GM18858 (cell line): ENCODE measurements around the gene P2RY1.
"Not testable (repeated sequence)": the region's sequence is repeated elsewhere in the genome, so short reads cannot be mapped to it uniquely, and the experiment has no call there.

Experiments used
- ATAC-seq: cut with Tn5 transposase; IDR thresholded peaks from one replicate; pipeline ENCODE4 v1.9.1; 2021; ENCODE audit not compliant: unreplicated experiment

P2RY1 gene

DNA sequence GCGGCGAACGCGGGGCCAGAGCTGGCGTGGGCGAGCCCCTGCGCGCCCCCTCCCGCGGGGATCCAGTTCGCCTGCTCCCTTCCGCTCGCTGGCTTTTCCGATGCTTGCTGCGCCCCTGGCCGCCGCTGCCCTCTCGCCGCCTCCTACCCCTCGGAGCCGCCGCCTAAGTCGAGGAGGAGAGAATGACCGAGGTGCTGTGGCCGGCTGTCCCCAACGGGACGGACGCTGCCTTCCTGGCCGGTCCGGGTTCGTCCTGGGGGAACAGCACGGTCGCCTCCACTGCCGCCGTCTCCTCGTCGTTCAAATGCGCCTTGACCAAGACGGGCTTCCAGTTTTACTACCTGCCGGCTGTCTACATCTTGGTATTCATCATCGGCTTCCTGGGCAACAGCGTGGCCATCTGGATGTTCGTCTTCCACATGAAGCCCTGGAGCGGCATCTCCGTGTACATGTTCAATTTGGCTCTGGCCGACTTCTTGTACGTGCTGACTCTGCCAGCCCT is 721 bp downstream of the P2RY1 start:
- no peak for ATAC-seq

DNA sequence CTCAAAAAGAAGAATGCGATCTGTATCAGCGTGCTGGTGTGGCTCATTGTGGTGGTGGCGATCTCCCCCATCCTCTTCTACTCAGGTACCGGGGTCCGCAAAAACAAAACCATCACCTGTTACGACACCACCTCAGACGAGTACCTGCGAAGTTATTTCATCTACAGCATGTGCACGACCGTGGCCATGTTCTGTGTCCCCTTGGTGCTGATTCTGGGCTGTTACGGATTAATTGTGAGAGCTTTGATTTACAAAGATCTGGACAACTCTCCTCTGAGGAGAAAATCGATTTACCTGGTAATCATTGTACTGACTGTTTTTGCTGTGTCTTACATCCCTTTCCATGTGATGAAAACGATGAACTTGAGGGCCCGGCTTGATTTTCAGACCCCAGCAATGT is 1.3 kb downstream of the P2RY1 start:
- ATAC-seq, result no peak

DNA sequence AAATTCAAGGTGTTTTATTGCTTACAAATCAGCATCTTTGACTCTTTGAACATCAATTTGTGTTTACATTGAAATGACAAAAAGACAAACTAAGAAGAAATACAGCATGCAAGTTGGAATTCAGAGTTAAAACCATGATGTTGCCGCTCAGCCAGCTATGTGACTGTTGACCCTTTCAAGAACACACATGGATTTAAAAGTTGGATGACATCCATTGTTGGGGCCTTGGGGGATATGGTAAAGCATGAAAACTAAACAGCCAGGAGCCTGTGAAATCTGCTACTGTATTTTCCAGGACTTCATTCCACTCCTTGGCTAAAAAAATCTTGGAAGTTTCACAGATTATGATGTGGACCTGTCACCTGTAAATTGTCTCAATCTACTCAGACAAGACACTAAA is 4.6 kb downstream of the P2RY1 start:
- no peak for ATAC-seq

DNA sequence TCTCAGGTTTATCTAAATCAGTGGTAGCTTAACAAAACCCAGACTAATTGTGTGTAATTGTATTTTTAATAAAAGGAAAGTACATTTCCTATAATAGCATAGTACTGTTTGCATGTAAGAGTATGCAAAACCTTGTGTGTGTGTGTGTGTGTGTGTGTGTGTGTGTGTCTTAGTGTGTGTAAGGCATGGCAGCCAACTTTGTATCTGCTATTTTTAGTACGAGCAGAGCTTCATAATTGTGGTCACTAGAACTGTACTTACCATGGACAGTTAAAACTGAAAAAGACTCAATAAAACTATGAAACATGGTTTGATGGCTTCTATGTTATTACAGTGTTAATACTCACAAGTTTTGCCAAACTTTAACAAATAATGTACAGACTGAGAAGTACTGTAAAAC is 6.2 kb downstream of the P2RY1 start:
- no peak for ATAC-seq

DNA sequence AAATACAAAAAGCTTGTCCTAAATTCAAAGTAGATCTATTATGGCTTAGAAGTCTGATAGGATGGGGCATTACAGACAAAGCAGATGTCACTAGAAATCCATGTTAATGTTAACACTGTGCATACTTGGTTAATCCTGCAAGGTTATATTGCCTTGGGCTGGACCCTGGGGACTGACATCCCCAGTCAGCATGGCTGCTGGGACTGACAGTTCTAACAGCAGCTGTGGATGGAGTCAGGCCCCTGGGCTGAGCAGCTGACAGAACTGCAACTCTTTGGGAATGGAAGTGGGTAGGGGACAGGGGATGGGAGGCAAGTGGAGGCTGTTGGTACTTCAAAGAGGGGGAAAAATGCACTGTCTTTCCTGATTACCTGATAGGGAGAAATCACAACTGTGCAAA is 7.5 kb downstream of the P2RY1 start:
- no peak for ATAC-seq

DNA sequence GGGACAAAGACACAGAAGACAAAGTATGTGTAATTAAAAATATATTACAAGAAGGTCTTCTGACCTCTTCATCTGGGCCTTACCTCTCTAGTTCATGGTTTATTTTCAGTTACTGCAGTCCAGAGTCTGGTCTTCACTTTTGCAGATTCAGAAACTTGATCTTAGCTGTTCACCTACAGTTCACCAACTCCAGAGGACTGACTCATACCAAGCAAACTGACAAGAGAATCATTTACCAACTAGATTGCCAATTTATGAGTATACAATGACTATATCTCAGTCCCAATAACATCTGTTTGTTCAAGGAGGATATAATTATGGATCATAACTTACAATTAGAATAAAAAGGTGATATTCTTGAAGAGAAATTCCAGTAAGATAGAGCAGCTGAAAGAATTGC is 9.0 kb downstream of the P2RY1 start:
- ATAC-seq, result peak; percentile 65

DNA sequence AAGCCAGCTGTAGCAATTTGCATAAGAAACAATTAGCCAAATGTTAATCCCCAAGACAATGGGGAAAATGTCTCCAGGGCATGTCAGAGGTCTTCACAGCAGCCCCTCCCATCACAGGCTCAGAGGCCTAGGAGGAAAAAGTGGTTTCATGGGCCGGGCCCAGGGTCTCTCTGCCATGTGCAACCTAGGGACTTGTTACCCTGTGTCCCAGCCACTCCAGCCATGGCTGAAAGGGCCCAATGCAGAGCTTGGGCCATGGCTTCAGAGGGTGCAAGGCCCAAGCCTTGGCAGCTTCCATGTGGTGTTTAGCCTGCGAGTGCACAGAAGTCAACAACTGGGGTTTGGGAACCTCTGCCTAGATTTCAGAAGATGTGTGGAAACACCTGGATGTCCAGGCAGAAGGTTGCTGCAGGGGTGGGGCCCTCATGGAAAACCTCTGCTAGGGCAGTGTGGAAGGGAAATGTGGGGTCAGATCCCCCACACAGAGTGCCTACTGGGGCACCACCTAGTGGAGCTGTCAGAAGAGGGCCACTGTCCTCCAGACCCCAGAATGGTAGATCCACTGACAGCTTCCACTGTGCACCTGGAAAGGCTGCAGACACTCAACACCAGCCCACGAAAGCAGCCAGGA is 11.8 kb downstream of the P2RY1 start:
- not testable (repeated sequence) for ATAC-seq

DNA sequence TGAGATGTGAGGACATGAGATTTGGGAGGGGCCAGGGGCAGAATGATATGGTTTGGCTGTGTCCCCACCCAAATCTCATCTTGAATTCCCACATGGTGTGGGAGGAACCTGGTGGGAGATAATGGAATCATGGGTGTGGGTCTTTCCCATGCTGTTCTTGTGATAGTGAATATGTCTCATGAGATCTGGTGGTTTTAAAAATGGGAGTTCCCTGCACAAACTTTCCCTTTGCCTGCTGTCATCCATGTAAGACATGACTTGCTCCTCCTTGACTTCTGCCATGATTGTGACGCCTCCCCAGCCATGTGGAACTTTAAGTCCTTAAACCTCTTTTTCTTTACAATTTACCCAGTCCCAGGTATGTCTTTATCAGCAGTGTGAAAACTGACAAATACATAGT is 12.7 kb downstream of the P2RY1 start:
- ATAC-seq, result not testable (repeated sequence)

DNA sequence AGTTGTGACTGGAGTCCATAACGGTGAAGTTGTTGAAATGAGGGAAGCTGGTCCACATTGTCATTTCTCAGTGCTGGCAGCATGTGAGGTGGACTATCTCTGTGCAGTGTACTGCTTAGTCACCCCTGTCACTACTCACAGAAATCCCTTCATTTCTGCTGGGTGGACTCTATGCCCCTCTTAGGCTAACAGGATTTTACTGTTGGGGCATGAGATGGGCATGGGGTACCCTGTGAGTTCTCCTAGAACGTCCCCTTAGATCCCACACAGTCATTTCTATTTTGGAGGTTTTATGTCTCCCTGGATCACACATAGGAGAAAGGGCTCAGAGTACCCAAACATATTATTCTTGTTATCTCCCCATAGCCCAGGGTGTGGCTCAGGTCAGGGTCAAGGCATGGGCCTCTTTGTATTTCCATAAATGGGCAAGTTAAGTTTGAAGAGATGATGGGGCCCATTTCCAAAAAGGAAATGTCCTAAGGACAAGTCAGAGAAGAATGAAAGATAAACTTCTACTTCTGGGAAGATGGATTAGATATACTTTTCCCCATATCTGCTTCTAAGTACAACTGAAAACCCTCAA is 15.2 kb downstream of the P2RY1 start:
- no peak for ATAC-seq

DNA sequence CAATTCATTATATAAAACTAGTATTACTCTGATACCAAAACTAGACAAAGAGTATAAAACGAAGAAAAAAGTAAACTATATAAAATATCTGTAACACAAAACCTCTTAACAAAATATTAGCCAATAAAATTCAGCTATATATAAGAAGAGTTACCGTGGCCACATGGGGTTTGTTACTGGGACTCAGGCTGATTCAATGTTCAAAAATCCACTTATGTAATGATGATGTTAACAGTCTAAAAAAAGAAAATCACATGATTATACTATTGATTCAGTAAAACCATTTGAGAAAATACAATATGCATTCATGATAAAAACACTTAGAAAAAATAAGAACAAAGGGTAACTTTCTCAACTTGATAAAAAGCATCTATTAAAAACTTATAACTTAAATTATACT is 18.3 kb downstream of the P2RY1 start:
- ATAC-seq, result no peak

DNA sequence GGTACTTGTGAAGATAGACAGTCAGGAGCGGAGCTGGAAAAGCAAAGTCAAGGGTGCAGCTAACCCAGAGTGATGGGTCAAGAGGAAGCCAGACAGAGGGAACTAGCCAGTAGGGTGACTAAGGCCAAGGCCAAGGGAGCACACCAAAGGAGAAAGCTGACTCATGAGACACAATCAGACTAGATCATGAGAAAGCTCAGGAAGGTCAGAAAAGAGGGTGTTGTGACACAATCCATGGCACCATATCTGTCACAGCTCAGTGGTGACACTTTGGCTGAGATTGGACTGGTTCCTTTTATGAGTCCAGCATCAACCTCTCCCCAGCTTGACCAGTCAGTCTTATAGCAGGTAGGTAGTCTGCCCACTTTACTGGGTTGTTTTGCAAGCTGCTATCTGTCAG is 22.2 kb downstream of the P2RY1 start:
- no peak for ATAC-seq

DNA sequence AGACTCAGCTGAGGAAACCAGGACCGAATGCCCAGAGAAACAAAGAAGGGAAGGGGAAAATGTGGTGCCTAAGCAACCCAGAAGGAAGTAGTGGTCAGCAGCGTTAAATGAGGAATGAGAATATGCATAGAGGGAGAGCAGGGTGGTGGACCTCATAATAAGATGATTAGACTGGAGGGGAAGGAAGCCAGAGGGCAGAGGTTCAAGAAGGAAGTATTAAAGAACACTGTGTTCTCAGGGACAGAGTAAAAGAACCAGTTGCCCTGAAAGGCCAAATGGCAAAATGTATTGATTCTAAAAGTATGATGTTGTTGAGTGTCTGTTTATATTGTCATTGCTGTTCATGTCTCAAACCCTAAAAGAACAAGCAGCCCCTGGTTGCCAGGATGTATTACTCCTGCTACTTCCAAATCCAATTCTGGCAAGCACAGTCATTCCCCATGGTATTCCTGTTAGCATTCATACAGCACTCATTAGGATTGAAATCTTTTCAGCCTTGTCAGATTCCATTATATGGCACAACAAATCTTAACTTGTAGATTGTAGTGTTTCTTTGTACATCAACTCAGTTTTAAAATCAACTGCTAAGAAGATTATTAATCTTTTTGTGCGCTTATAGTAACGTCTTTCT is 23.4 kb downstream of the P2RY1 start:
- ATAC-seq, result no peak

DNA sequence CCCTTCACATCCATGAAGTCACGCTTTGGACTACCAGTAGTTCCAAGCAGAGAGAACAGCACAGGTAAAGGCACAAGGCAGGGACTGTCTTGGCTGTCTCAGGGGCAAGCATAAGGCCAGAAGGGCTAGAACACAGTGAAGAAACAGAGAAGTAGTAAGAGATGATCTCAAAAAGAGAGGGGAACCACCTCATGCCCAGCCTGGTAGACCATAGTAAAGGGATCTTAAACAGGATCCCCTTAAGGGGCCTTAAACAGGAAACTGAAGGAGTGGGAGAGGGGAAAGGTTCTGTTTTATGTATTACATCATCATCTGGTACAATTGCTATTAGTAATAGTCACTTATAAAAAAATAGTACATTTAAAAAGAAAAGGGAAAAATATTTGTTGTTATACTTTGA is 25.8 kb downstream of the P2RY1 start:
- no peak for ATAC-seq

DNA sequence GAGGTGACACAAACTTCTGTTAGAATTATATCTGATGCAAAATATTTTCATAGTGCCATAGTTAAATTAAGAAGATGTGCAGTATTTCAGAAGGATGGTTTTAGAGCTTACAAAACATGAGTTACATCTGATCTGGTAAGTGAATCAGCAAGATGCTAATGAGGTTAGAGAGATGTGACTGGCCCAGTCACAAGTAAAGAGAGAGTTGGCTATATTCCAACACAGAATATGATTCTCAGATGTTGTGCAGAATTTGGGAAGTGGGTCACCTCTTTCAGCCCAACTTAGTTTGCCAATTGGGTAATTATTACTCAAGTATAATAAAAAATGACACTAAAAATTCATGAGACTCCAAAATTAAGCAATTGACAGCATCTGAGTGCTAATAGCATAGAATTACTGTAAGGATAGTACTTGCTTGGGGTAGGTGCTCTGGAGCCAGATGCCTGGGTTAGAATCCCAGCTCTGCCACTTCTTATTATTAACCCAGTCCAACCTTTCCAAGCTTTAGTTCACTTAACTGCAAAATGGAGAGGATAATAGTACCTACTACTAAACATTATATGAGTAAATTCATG is 30.8 kb downstream of the P2RY1 start:
- no peak for ATAC-seq

DNA sequence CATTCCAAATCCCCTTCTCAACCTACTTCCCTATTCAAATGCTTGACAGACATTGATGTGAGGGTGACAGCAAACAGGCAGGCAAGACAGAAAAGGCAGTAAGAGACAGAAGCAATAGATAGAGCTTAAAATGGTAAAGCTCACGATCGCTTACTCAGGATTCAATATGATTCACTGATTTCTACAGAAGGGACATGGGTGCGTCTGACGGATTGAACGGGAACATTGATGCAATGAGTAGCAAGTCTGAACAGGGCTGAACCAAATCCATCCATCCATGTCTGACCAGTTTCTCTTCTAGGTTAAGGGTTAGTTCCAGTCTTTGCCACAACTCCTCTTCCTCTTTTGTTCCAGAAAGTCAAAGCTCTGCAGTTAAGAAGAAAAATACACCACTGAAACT is 35.1 kb downstream of the P2RY1 start:
- ATAC-seq, result no peak

DNA sequence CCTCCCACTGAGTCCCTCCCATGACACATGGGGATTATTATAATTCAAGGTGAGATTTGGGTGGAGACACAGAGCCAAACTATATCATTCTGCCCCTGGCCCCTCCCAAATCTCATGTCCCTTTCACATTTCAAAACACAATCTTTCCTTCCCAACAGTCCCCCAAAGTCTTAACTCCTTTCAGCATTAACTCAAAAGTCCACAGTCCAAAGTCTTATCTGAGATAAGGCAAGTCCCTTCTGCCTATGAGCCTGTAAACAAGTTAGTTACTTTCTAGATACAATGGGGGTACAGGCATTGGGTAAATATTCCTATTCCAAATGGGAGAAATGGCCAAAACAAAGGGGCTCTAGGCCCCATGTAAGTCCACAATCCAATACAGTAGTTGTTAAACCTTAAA is 38.4 kb downstream of the P2RY1 start:
- ATAC-seq, result not testable (repeated sequence)

DNA sequence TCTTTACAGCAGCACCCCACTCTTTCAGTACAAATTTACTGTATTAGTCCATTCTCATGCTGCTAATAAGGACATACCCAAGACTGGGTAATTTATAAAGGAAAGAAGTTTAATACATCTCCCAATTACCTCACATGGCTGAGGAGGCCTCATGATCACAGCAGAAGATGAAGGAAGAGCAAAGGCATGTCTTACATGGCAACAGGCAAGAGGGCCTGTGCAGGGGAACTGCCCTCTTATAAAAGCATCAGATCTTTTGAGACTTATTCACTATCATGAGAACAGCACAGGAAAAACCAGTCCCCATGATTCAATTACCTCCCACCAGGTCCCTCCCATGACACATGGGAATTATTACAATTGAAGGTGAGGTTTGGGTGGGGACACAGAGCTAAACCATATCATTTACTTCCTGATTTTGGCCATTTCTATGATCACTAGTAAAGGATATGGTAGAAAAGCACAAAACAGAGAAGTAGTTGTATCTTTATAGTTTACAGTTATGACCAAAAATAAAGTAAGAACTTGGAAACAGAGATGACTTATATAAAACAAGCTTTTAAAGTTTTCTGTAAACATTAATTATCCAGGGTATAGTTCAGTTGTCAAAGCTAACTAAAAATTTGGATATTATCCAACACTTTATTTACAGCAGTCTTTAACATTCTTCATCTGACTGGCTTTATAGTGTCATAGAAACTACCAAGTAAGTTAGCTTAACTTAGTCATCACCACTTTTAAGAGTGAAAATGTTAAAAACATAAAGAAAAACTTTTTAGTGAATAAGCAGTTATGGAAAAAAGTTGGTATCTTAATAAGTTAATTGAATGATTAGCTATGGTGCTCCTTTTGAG is 40.2 kb downstream of the P2RY1 start:
- no peak for ATAC-seq

DNA sequence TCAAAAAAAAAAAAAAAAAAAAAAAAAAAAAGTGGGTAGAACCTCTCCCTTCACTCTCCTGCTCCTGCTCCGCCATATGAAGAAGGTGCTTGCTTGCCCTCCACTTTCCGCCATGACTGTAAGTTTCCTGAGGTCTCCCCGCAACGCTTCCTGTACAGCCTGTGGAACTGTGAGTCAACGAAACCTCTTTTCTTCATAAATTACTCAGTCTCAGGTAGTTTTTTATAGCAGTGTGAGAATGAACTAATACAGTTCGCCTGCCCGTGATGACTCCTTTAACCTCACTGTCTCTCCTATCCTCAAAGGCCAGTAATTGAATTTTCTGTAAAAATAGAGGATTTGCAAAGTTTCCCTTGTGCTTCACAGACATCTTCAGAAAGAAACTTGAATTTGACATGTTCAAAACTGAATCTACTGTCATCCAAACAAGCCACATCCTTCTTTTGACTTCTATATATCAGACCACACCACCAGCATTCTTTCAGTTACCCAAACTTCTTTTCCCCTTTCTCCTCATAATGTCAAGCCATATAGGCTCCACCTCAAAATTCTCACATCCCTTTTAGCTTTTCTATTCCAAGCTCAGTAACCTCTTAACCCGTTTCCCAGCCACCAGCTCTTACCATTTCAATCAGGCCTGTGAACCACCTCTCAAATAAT is 44.3 kb downstream of the P2RY1 start:
- ATAC-seq, result no peak

DNA sequence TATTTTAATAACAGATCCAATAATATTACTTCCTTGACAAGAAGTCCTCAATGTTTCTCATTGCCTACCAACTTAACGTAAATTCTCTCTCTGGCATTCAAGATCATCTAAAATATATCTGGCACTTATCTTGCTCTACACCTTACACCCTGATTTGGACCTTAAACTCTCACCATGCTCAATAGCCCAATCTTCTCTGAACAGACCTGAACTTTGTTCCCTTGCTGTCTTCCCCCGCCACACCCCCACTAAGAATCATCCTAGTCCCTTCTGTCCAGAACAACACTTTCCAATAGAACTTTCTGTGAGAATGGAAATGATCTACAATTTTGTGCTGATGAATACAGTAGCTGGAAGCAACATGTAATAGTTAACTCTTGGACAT is 44.9 kb downstream of the P2RY1 start:
- no peak for ATAC-seq

DNA sequence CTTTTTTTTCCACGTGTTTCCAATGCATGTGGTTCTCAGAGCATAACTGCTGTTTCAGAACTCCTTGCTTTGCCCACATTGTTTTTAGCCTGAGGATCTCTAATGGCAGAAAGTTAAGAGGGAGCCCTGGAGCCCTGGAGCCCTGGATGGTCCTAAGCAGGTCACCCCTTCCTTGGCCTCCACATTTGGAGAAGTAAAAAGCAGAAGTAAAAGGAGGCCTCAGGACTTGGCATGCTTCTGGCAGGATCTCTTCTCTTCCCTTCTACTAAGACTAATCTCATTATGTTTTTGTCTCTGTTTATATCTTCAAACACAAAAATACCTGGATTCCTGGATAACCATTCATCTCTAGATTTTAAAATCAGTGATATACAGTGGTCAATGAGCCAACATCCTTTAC is 50.1 kb downstream of the P2RY1 start:
- no peak for ATAC-seq
